Esophagus squamous epithelium (tissue), 4 donors: Measurements from ENCODE around the gene TRNP1.

Experiments used
- CTCF ChIP-seq, 6 experiments: fragments of 450-650 bp in 4 of 6; fragments of 200-600 bp in 2 of 6; sonication (generic) in 2 of 6; IDR thresholded peaks; one replicate each; pipeline ENCODE4 v1.5.1; 2016 to 2019; ENCODE audit warnings: antibody characterized with exemption in 6 of 6, mild to moderate bottlenecking in 4 of 6, moderate library complexity in 4 of 6
- POLR2A ChIP-seq, 4 donors: fragments of 450-650 bp; IDR thresholded peaks; one replicate each; pipeline ENCODE4 v1.6.1; 2017; ENCODE audit warnings: antibody characterized with exemption in 4 of 4, mild to moderate bottlenecking in 4 of 4, moderate library complexity in 3 of 4

GRCh38 chr1:26965213-26965612, 28.3 kb upstream of the TRNP1 start:
- TF ChIP-seq CTCF (IDR thresholded peaks at IDR 0.05) (no peak), POLR2A (IDR thresholded peaks at IDR 0.05) (no peak)
